Bronchial epithelial cell (primary cell): Measurements from ENCODE around the gene OR1E2. TPM values are rescaled to one million over a fixed set of nuclear protein-coding genes. Genes with fewer than 3 reads are reported as not detected.

ENCODE experiments used
- DNase-seq: peaks from one replicate; pipeline ENCODE4 v3.0.0-alpha.2; 2010; ENCODE audit warnings: low read depth
- FAIRE-seq: peaks from 2 replicates; lab custom pipeline; 2011; peaks lifted over from hg19 to GRCh38; lab: Jason Lieb, UNC
- H3K27me3 ChIP-seq: 2 replicates; pipeline ENCODE4 v1.5.1; 2011; ENCODE audit warnings: low read length; ENCODE audit not compliant: control insufficient read depth, insufficient read depth
- H3K36me3 ChIP-seq: 2 replicates; pipeline ENCODE4 v1.5.1; 2011; ENCODE audit warnings: low read length; ENCODE audit not compliant: control insufficient read depth, insufficient read depth
- H3K4me3 ChIP-seq: 2 replicates; pipeline ENCODE4 v1.5.1; 2011; ENCODE audit warnings: mild to moderate bottlenecking, low read depth, low read length, control low read depth
- CTCF ChIP-seq: IDR thresholded peaks from 2 replicates; pipeline ENCODE4 v1.5.1; 2011; ENCODE audit warnings: mild to moderate bottlenecking, moderate library complexity, low read length, control low read depth, inconsistent platforms; ENCODE audit not compliant: insufficient read depth, severe bottlenecking
- total RNA-seq: library from RNA; depleted of rRNA; stranded (reverse); fragments of >200 nt; gene quantifications from 2 replicates; pipeline ENCODE4 v1.2.1, GENCODE V29; 2014

Gene OR1E2
- not detected in 2 replicates for total RNA-seq

- FAIRE-seq, result no peak
- TF ChIP-seq CTCF, result no peak
- DNase-seq, result no peak
- no peak within 1 kb of the TSS for H3K4me3 ChIP-seq
- no peaks in the 10 kb centered on the region for H3K36me3 ChIP-seq
- H3K27me3 ChIP-seq, result no peaks in the 10 kb centered on the region
Measured at GRCh38 chr17:3433741-3434140, at the start of gene OR1E2. Gene OR1E2, minus strand, starts transcription at chr17:3433841. Its CDS starts 0 bp downstream, at chr17:3433841.

- DNase-seq (no peak), FAIRE-seq (no peak)
- TF ChIP-seq CTCF, result no peak
- H3K27me3 ChIP-seq, result no peaks in the 10 kb centered on the region
- no peaks in the 10 kb centered on the region for H3K36me3 ChIP-seq
- no peak overlapping the region for H3K4me3 ChIP-seq
Measured at GRCh38 chr17:3482852-3483251, 49.2 kb upstream of the OR1E2 start.

GRCh38 chr17:3479988-3480387, 46.3 kb upstream of the OR1E2 start:
- H3K27me3 ChIP-seq, result no peaks in the 10 kb centered on the region
- H3K36me3 ChIP-seq, result no peaks in the 10 kb centered on the region
- DNase-seq, result no peak
- no peak overlapping the region for H3K4me3 ChIP-seq
- TF ChIP-seq CTCF, result no peak
- no peak for FAIRE-seq

GRCh38 chr17:3475812-3476610, 42.4 kb upstream of the OR1E2 start, which contains the start of gene ASPA:
Gene ASPA, plus strand, starts transcription at chr17:3475997. Its CDS starts 163 bp downstream, at chr17:3476160.
- no peaks in the 10 kb centered on the region for H3K27me3 ChIP-seq
- peak within 1 kb of the TSS; percentile 16 for H3K4me3 ChIP-seq
- H3K36me3 ChIP-seq, result no peaks in the 10 kb centered on the region
- DNase-seq (peak; percentile 50), FAIRE-seq (no peak)
- TF ChIP-seq CTCF, result no peak

GRCh38 chr17:3475251-3475685, 41.6 kb upstream of the OR1E2 start:
- no peak for DNase-seq
- no peak for TF ChIP-seq CTCF
- Histone ChIP-seq H3K36me3 (no peaks in the 10 kb centered on the region), H3K27me3 (no peaks in the 10 kb centered on the region), H3K4me3 (no peak overlapping the region)
- FAIRE-seq, result no peak
